ENCODE measurements around the gene GNPDA1.

Gene GNPDA1

GRCh38 chr5:141992349-141992963, 20.4 kb downstream of the GNPDA1 start:
- peak; percentile 50 for DNase-seq (ENCODE audit: low read depth)

- DNase-seq (ENCODE audit: low read depth) = no peak
These were observed 23.1 kb downstream of the GNPDA1 start for GRCh38 chr5:141989720-141990119.

GRCh38 chr5:141986072-141986471, 26.8 kb downstream of the GNPDA1 start:
- no peak for DNase-seq (ENCODE audit: low read depth)

- DNase-seq (ENCODE audit: low read depth) = no peak
These were observed 30.2 kb downstream of the GNPDA1 start for GRCh38 chr5:141982626-141983025.

GRCh38 chr5:141978389-141978788, 34.4 kb downstream of the GNPDA1 start:
- no peak for DNase-seq (ENCODE audit: low read depth)

GRCh38 chr5:141976176-141976575, 36.7 kb downstream of the GNPDA1 start:
- DNase-seq (ENCODE audit: low read depth) = no peak

- no peak for DNase-seq (ENCODE audit: low read depth)
These were observed 38.8 kb downstream of the GNPDA1 start for GRCh38 chr5:141973871-141974595.

GRCh38 chr5:141969783-141970771, 42.8 kb downstream of the GNPDA1 start:
- DNase-seq (ENCODE audit: low read depth) = no peak

GRCh38 chr5:141968914-141969608, 43.8 kb downstream of the GNPDA1 start, which contains the start of gene RNF14:
Gene RNF14 (plus strand): TSS chr5:141969105. CDS start chr5:141973589, 4,484 bp downstream.
- peak; percentile 86 for DNase-seq (ENCODE audit: low read depth)

GRCh38 chr5:141966963-141967333, 45.9 kb downstream of the GNPDA1 start:
- no peak for DNase-seq (ENCODE audit: low read depth)

GRCh38 chr5:141966275-141966962, 46.4 kb downstream of the GNPDA1 start:
- no peak for DNase-seq (ENCODE audit: low read depth)

- no peak for DNase-seq (ENCODE audit: low read depth)
These were observed 47.8 kb downstream of the GNPDA1 start for GRCh38 chr5:141965071-141965470.

- no peak for DNase-seq (ENCODE audit: low read depth)
These were observed 49.1 kb downstream of the GNPDA1 start for GRCh38 chr5:141963701-141964100.

GRCh38 chr5:141961466-141961865, 51.4 kb downstream of the GNPDA1 start:
- DNase-seq (ENCODE audit: low read depth) = no peak

GRCh38 chr5:141960449-141961323, 52.1 kb downstream of the GNPDA1 start:
- DNase-seq (ENCODE audit: low read depth) = peak; percentile 73

- DNase-seq (ENCODE audit: low read depth) = no peak
These were observed 52.8 kb downstream of the GNPDA1 start for GRCh38 chr5:141960018-141960417.

- no peak for DNase-seq (ENCODE audit: low read depth)
These were observed 54.2 kb downstream of the GNPDA1 start for GRCh38 chr5:141958546-141959172.

- no peak for DNase-seq (ENCODE audit: low read depth)
These were observed 54.7 kb downstream of the GNPDA1 start, which contains the start of gene PCDH12 for GRCh38 chr5:141958113-141958512. Gene PCDH12 (minus strand): TSS chr5:141958202. CDS start chr5:141957851, 351 bp downstream.

- DNase-seq (ENCODE audit: low read depth) = no peak
These were observed 55.3 kb downstream of the GNPDA1 start for GRCh38 chr5:141957367-141957996.
